Neural progenitor cell (in vitro differentiated cells): Measurements from ENCODE around the gene ZFTA. TPM values are rescaled to one million over a fixed set of nuclear protein-coding genes. Genes with fewer than 3 reads are reported as not detected.

Experiments used
- DNase-seq: peaks from one replicate; pipeline ENCODE4 v3.0.0-alpha.2; 2016; ENCODE audit warnings: low spot score
- H2AFZ ChIP-seq: fragments of 200-600 bp; sonication (generic); replicated peaks from 2 replicates; pipeline ENCODE4 v1.6.1; 2016; ENCODE audit warnings: antibody characterized with exemption
- H3F3A ChIP-seq: fragments of 200-600 bp; sonication (generic); 2 replicates; pipeline ENCODE4 v1.6.1; 2016; ENCODE audit warnings: antibody characterized with exemption, low read depth
- H3K27ac ChIP-seq: fragments of 200-600 bp; sonication (generic); 2 replicates; pipeline ENCODE4 v1.5.1; 2016; ENCODE audit warnings: mild to moderate bottlenecking
- H3K27me3 ChIP-seq: fragments of 200-600 bp; sonication (generic); 2 replicates; pipeline ENCODE4 v1.6.1; 2016; ENCODE audit warnings: mild to moderate bottlenecking, moderate library complexity
- H3K36me3 ChIP-seq: fragments of 200-600 bp; sonication (generic); 2 replicates; pipeline ENCODE4 v1.5.1; 2016
- H3K4me1 ChIP-seq: fragments of 200-600 bp; sonication (generic); 2 replicates; pipeline ENCODE4 v1.6.1; 2016; ENCODE audit warnings: mixed run types
- H3K4me2 ChIP-seq: fragments of 200-600 bp; sonication (generic); 2 replicates; pipeline ENCODE4 v1.6.1; 2016
- H3K4me3 ChIP-seq: fragments of 200-600 bp; sonication (generic); 2 replicates; pipeline ENCODE4 v1.5.1; 2016
- H3K79me2 ChIP-seq: fragments of 200-600 bp; sonication (generic); 2 replicates; pipeline ENCODE4 v1.6.1; 2016; ENCODE audit warnings: low read depth
- H3K9ac ChIP-seq: fragments of 200-600 bp; sonication (generic); 2 replicates; pipeline ENCODE4 v1.6.1; 2016
- H3K9me3 ChIP-seq: fragments of 200-600 bp; sonication (generic); 2 replicates; pipeline ENCODE4 v1.5.1; 2016; ENCODE audit warnings: low read depth
- H4K20me1 ChIP-seq: fragments of 200-600 bp; sonication (generic); 2 replicates; pipeline ENCODE4 v1.6.1; 2016; ENCODE audit warnings: low read depth
- H3K27ac Mint-ChIP-seq: 3 replicates; pipeline ENCODE4 v1.8.0; 2021; ENCODE audit warnings: mixed read lengths
- H3K27me3 Mint-ChIP-seq: 2 replicates; pipeline ENCODE4 v1.8.0; 2022; ENCODE audit warnings: low read depth, mild to moderate bottlenecking, inconsistent platforms, moderate library complexity, mixed read lengths; ENCODE audit not compliant: insufficient read depth
- H3K36me3 Mint-ChIP-seq: 3 replicates; pipeline ENCODE4 v1.8.0; 2021; ENCODE audit warnings: mixed read lengths
- H3K4me1 Mint-ChIP-seq: 3 replicates; pipeline ENCODE4 v1.8.0; 2021; ENCODE audit warnings: mixed read lengths
- H3K4me3 Mint-ChIP-seq: 3 replicates; pipeline ENCODE4 v1.8.0; 2021; ENCODE audit warnings: mild to moderate bottlenecking, moderate library complexity, mixed read lengths
- H3K9me3 Mint-ChIP-seq: 3 replicates; pipeline ENCODE4 v1.8.0; 2020; ENCODE audit warnings: mixed read lengths
- EZH2 ChIP-seq: fragments of 200-600 bp; sonication (generic); IDR thresholded peaks from 2 replicates; pipeline ENCODE4 v1.6.1; 2017; ENCODE audit warnings: antibody characterized with exemption, mild to moderate bottlenecking, moderate library complexity
- EZH2phosphoT487 ChIP-seq: fragments of 200-600 bp; sonication (generic); IDR thresholded peaks from 2 replicates; pipeline ENCODE4 v1.6.1; 2017; ENCODE audit warnings: antibody characterized with exemption
- total RNA-seq: library from RNA; depleted of rRNA; stranded (reverse); fragments of >200 nt; gene quantifications from 2 replicates; pipeline ENCODE4 v1.2.3, GENCODE V29; 2015; ENCODE audit warnings: low replicate concordance
- TF ChIP-seq, protein P1 (sequence below): fragments of 200-600 bp; sonication (generic); IDR thresholded peaks from 2 replicates; pipeline ENCODE4 v1.5.1; 2017; ENCODE audit warnings: antibody characterized with exemption, mild to moderate bottlenecking

Gene ZFTA
- total RNA-seq, 1 donor from 2014 or later, result 22.5 TPM

DNA sequence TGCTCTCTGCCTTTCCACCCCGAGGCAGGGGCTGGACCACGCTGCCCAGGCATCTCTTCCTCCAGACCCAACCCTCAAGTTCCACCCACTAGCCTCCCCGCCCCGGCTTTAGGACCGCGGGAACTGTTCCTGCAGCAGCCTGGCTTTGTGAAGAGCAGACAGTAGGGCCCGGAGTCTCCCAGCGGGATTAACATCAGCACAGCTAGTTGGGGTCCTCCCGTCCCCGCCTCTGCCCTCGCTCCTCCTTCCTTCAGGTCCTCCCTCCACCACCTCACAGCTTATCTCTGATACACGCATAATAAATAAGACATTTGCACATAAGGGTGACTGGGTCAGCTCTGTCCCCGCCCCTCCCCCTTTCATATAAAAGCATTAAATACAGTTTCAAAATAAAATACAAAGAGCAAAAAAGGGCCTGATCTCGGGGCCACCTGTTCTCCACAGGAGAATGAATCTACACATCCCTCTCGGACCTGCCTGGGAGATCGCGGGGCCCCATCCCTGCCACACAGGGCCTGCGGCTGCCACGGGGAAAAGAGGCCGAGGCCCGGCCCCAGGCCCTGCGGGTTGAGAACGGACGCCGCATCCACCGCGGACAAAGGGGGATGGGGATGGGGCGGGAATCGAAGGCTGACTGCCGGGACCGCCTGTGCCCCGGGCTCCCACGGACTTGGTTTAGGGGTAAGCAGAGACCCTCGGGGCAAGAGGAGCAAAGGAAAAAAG lies 6.5 kb downstream of the ZFTA start:
- H3K4me3 Mint-ChIP-seq, result peak overlapping the region; percentile 82
- no peaks in the 10 kb centered on the region for H3K9me3 Mint-ChIP-seq
- Histone ChIP-seq H3K9me3 (no peaks in the 10 kb centered on the region), H2AFZ (no peak overlapping the region), H4K20me1 (peaks cover 94% of the 10 kb centered on the region), H3K79me2 (peaks cover 87% of the 10 kb centered on the region), H3K27me3 (no peaks in the 10 kb centered on the region), H3K9ac (no peak overlapping the region), H3K4me2 (peak overlapping the region; percentile 92), H3K4me1 (peaks cover 41% of the 10 kb centered on the region), H3K36me3 (peaks cover 7% of the 10 kb centered on the region), H3F3A (peaks cover 96% of the 10 kb centered on the region), H3K4me3 (peak overlapping the region; percentile 62), H3K27ac (peak overlapping the region; percentile 85)
- peaks cover 15% of the 10 kb centered on the region for H3K36me3 Mint-ChIP-seq
- peak; percentile 19 for TF ChIP-seq EZH2
- TF ChIP-seq, protein P1, sequence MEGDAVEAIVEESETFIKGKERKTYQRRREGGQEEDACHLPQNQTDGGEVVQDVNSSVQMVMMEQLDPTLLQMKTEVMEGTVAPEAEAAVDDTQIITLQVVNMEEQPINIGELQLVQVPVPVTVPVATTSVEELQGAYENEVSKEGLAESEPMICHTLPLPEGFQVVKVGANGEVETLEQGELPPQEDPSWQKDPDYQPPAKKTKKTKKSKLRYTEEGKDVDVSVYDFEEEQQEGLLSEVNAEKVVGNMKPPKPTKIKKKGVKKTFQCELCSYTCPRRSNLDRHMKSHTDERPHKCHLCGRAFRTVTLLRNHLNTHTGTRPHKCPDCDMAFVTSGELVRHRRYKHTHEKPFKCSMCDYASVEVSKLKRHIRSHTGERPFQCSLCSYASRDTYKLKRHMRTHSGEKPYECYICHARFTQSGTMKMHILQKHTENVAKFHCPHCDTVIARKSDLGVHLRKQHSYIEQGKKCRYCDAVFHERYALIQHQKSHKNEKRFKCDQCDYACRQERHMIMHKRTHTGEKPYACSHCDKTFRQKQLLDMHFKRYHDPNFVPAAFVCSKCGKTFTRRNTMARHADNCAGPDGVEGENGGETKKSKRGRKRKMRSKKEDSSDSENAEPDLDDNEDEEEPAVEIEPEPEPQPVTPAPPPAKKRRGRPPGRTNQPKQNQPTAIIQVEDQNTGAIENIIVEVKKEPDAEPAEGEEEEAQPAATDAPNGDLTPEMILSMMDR, result no peak
- DNase-seq, result peak; percentile 90
- peak overlapping the region; percentile 65 for H3K27ac Mint-ChIP-seq
- H3K27me3 Mint-ChIP-seq, result peaks cover 18% of the 10 kb centered on the region
- H3K4me1 Mint-ChIP-seq, result peaks cover 43% of the 10 kb centered on the region

DNA sequence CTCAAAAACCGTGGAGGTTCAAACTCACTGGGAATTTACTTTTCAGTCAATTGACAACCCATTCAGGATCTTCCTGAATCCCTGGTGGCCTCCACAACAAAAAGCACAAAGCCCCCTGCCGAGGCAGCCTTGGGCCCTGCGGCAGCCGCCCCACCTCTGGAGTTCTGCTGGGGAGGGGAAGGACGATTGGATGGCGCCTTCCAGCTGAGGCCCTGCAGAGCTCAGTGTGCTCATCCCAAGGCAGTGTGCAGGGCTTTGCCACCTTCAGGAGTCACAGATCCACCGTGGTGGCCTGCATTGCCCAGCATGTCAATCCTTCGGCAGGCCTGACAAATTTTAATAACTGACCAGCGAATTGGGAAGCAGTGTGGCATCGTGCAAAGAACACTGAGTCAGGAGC lies 7.4 kb downstream of the ZFTA start:
- H3K4me3 Mint-ChIP-seq, result peak overlapping the region; percentile 68
- peak overlapping the region; percentile 92 for H3K4me2 ChIP-seq
- H3K36me3 ChIP-seq, result peaks cover 7% of the 10 kb centered on the region
- peak; percentile 79 for DNase-seq
- peaks cover 96% of the 10 kb centered on the region for H3F3A ChIP-seq
- H3K9me3 Mint-ChIP-seq, result no peaks in the 10 kb centered on the region
- H3K27ac Mint-ChIP-seq, result no peak overlapping the region
- no peak overlapping the region for H3K9ac ChIP-seq
- H3K4me1 Mint-ChIP-seq, result peaks cover 35% of the 10 kb centered on the region
- no peak overlapping the region for H2AFZ ChIP-seq
- H3K36me3 Mint-ChIP-seq, result peaks cover 17% of the 10 kb centered on the region
- peaks cover 85% of the 10 kb centered on the region for H4K20me1 ChIP-seq
- no peak overlapping the region for H3K27ac ChIP-seq
- TF ChIP-seq EZH2, result no peak
- TF ChIP-seq EZH2phosphoT487, result no peak
- TF ChIP-seq, protein P1, result no peak
- H3K9me3 ChIP-seq, result no peaks in the 10 kb centered on the region
- H3K4me1 ChIP-seq, result peaks cover 32% of the 10 kb centered on the region
- H3K27me3 ChIP-seq, result no peaks in the 10 kb centered on the region
- peaks cover 16% of the 10 kb centered on the region for H3K27me3 Mint-ChIP-seq
- peak overlapping the region; percentile 62 for H3K4me3 ChIP-seq
- H3K79me2 ChIP-seq, result peaks cover 78% of the 10 kb centered on the region

GRCh38 chr11:63760487-63761079 lies 8.0 kb downstream of the ZFTA start:
- H3K9me3 Mint-ChIP-seq, result no peaks in the 10 kb centered on the region
- TF ChIP-seq, protein P1, result no peak
- TF ChIP-seq EZH2, result no peak
- TF ChIP-seq EZH2phosphoT487, result no peak
- H3K27ac ChIP-seq, result no peak overlapping the region
- H3K79me2 ChIP-seq, result peaks cover 72% of the 10 kb centered on the region
- H3K4me3 ChIP-seq, result peak overlapping the region; percentile 62
- peaks cover 79% of the 10 kb centered on the region for H4K20me1 ChIP-seq
- H3K4me2 ChIP-seq, result peak overlapping the region; percentile 92
- peak; percentile 6 for DNase-seq
- no peak overlapping the region for H3K27ac Mint-ChIP-seq
- H3F3A ChIP-seq, result peaks cover 95% of the 10 kb centered on the region
- H3K4me1 ChIP-seq, result peaks cover 30% of the 10 kb centered on the region
- H3K27me3 ChIP-seq, result no peaks in the 10 kb centered on the region
- peak overlapping the region; percentile 53 for H3K4me3 Mint-ChIP-seq
- H3K36me3 Mint-ChIP-seq, result peaks cover 20% of the 10 kb centered on the region
- peaks cover 16% of the 10 kb centered on the region for H3K27me3 Mint-ChIP-seq
- no peaks in the 10 kb centered on the region for H3K9me3 ChIP-seq
- H2AFZ ChIP-seq, result no peak overlapping the region
- H3K9ac ChIP-seq, result no peak overlapping the region
- peaks cover 30% of the 10 kb centered on the region for H3K4me1 Mint-ChIP-seq
- H3K36me3 ChIP-seq, result peaks cover 7% of the 10 kb centered on the region
